ENCODE results near the gene RPTOR.
A peak's percentile ranks its signal among the peaks of the same experiment; 100 is the strongest.

RPTOR gene

DNA sequence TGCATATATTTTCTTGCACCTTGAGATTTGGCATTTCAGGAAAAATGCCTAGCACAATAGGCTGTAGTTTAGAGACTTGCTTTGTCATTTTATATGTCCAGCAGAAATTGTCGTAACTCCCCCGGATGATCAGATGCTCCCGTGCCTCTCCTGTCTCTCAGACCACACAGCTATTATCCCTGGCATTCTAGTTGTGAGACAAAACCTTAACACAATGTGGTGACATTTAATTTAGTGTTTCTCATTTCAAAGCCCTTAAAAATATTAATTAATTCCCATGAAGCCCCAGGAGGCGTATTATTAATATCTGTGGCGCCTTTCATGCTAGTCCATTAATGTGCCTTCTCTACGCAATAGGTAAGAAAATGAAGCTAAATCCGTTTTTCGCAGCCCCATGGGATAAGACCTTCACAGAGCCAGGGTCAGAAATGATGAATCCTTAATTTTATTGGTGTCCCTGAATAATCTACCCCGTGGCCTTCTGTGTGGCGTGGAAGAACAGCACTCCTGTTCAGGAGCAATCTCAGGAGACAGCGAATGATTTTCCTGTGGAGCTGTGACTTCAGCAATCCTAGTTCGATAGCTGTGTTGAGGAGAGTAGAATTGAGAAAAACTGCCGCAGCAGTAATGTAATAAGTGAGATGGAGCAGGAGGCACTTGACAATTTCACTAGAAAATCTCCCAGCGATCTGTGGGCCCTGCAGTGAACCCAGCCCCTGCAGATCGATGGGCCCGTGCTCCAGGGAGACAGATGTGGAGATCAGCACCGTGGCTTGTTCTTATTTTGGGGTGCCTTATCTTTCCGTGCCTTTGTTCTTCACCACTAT, 157.9 kb downstream of the RPTOR start:
- Mint-ChIP-seq H3K27me3 (no peaks in the 10 kb centered on the region), H3K9me3 (peaks cover 12% of the 10 kb centered on the region), H3K36me3 (ENCODE audit: low read depth) (peaks cover 6% of the 10 kb centered on the region), H3K4me3 (no peak overlapping the region), H3K27ac (no peak overlapping the region), H3K4me1 (ENCODE audit: low read depth) (peaks cover 53% of the 10 kb centered on the region)
- intact Hi-C loops (cut with micrococcal nuclease) = no loop called here

DNA sequence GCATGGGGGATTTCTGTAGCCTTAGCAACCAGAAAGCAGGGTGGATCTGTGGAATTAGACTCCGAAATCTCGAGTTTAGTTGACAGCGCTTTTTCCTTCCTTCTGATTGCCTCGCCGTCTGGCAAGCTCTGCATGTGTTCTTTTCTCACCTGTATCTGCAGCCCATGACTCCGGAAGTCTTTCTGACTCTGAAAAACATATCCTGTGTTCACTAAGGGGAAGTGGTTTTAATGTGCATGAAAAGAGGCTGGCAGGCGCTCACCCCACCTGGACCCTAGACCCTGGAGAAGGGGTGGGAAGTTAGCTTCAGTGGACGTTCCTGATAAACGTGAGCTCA, 158.5 kb downstream of the RPTOR start:
- no peak overlapping the region for H3K27ac Mint-ChIP-seq
- H3K4me1 Mint-ChIP-seq (ENCODE audit: low read depth) = peaks cover 59% of the 10 kb centered on the region
- peaks cover 12% of the 10 kb centered on the region for H3K9me3 Mint-ChIP-seq
- intact Hi-C loops (cut with micrococcal nuclease) = no loop called here
- H3K27me3 Mint-ChIP-seq = no peaks in the 10 kb centered on the region
- no peak overlapping the region for H3K4me3 Mint-ChIP-seq
- H3K36me3 Mint-ChIP-seq (ENCODE audit: low read depth) = peaks cover 6% of the 10 kb centered on the region

DNA sequence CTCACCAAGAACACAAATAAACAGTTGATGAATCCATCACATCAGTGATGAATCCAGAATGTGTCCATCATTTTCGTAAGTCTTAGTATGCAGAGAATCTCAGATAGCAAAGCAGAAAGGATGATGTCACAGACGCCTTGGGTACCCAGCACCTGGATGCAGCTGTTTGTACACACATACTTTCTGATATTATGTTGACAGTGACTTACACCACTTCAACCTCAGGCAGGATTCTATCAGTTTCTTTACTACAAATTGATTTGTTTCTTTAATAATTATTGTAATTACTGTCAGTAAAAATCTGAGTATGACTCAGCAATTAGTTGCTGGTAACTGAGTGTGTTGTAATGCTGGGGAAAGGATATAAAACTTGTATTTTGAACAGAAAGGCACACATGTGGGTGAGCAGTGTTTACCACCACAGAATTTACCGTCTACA, 159.8 kb downstream of the RPTOR start:
- intact Hi-C loops (cut with micrococcal nuclease) = no loop called here
- Mint-ChIP-seq H3K9me3 (peaks cover 12% of the 10 kb centered on the region), H3K4me1 (ENCODE audit: low read depth) (peaks cover 72% of the 10 kb centered on the region), H3K27ac (no peak overlapping the region), H3K4me3 (no peak overlapping the region), H3K36me3 (ENCODE audit: low read depth) (peaks cover 14% of the 10 kb centered on the region), H3K27me3 (no peaks in the 10 kb centered on the region)

DNA sequence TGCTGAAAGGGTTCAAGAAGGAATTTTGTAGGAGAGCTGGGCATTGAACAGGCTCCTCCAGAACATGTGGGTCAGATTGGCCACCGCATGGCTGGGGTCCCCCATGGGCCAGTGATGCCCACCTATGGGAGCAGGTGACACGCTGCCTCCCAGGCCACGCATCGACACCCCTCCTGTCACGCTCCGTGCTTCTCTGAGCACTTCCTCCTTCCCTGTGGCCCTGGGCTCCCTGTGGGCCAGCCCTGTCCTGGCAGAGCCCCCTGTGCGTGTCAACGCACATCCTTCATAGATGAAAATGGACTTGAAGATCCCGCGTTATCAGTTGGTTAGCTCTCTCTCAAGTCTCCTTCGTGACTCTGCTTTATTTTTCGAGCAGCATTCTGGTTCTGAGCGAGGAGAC, 160.3 kb downstream of the RPTOR start:
- H3K4me3 Mint-ChIP-seq = no peak overlapping the region
- peaks cover 9% of the 10 kb centered on the region for H3K9me3 Mint-ChIP-seq
- intact Hi-C loops (cut with micrococcal nuclease) = no loop called here
- H3K4me1 Mint-ChIP-seq (ENCODE audit: low read depth) = peaks cover 77% of the 10 kb centered on the region
- no peaks in the 10 kb centered on the region for H3K27me3 Mint-ChIP-seq
- peaks cover 19% of the 10 kb centered on the region for H3K36me3 Mint-ChIP-seq (ENCODE audit: low read depth)
- H3K27ac Mint-ChIP-seq = no peak overlapping the region

DNA sequence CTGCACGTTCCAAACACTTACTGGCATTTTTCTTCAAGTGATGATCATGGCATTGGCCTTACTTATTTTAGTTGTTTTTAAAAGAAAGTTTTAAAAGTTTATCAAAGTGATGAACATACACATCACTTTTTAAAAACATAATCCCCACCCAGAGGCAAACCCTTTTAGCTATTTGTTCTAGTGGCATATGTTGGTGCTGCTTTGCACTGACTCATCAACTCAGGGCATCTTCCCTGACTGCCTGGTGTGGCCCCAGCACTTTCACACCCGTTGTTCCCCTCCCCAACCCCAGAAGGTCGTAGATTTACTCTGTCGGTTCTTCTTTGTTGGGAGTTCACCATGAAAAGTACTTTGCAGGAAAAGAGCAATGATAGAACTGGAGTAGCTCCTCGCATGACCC, 161.3 kb downstream of the RPTOR start:
- H3K27me3 Mint-ChIP-seq = no peaks in the 10 kb centered on the region
- intact Hi-C loops (cut with micrococcal nuclease) = no loop called here
- peaks cover 28% of the 10 kb centered on the region for H3K36me3 Mint-ChIP-seq (ENCODE audit: low read depth)
- H3K9me3 Mint-ChIP-seq = no peaks in the 10 kb centered on the region
- no peak overlapping the region for H3K27ac Mint-ChIP-seq
- no peak overlapping the region for H3K4me3 Mint-ChIP-seq
- peaks cover 80% of the 10 kb centered on the region for H3K4me1 Mint-ChIP-seq (ENCODE audit: low read depth)

DNA sequence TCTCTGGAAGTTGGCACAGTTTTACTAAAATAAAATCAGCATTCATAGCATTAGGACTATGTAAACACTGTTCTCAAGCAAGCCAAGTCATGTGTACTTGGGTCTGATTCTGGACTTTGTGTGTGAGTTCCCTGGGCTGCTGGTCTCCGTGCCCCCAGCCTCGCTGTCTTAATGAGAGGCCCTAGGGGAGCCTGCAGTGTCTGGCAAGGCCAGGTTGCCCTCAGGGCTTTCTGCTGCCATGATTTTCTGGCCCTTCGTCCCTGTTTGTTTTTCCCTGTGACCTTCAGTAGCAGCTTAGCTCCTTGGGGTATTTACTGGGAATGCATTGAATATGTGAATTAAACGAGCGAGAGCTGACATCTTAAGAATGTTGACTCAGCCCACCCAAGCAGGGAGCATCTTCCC, 161.8 kb downstream of the RPTOR start:
- Mint-ChIP-seq H3K27ac (no peak overlapping the region), H3K36me3 (ENCODE audit: low read depth) (peaks cover 28% of the 10 kb centered on the region), H3K27me3 (no peaks in the 10 kb centered on the region), H3K9me3 (no peaks in the 10 kb centered on the region), H3K4me1 (ENCODE audit: low read depth) (peaks cover 84% of the 10 kb centered on the region), H3K4me3 (no peak overlapping the region)
- intact Hi-C loops (cut with micrococcal nuclease) = no loop called here

DNA sequence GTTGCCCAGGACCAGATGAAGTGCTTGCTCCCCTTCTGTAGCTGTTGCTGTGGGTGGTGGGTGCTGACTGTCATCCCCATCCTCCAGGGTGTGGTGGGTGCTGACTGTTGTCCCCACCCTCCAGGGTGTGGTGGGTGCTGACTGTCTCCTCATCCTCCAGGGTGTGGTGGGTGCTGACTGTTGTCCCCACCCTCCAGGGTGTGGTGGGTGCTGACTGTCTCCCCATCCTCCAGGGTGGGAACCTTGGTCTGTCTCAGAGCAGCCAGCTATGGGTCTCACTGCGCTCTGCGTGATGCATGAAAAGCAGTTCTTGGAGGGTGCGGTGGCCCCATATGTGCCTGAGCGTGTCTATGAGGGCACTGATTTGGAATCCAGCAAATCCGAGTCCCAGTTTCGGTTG, 163.8 kb downstream of the RPTOR start:
- H3K4me3 Mint-ChIP-seq = no peak overlapping the region

DNA sequence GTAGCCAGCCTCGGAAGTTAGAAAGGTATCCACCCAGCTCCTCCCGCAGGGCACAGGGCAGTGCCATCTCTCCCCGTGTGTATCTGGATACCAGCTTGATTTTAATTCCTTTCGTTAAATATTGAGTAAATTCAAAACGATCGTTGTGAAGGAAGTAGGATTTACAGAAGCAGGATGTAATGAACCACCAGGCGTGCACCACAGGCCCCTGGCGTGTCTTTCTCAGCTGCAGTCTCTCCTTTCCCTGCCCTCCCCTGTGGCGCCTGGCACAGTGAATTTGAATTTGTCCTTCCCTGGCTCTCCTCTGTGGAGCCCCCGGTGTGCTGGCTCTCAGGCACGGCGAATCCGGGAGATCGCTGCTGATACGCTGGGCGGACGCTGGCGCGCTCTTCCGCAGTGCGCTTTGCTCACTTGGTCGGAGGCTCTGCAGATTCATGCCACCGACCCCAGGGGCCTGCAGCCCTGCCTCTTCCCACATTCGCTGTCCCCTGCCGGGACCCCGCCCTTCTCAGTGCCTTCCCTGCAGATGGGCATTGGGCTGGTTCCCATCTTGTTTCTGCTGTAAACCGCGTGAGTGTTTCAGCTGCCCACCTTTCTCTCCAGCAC, 164.6 kb downstream of the RPTOR start:
- peak overlapping the region; percentile 13 for H3K27ac Mint-ChIP-seq
- H3K27me3 Mint-ChIP-seq = no peaks in the 10 kb centered on the region
- H3K36me3 Mint-ChIP-seq (ENCODE audit: low read depth) = peaks cover 36% of the 10 kb centered on the region
- peak overlapping the region; percentile 25 for H3K4me3 Mint-ChIP-seq
- H3K9me3 Mint-ChIP-seq = no peaks in the 10 kb centered on the region
- intact Hi-C loops (cut with micrococcal nuclease) = no loop called here
- peaks cover 70% of the 10 kb centered on the region for H3K4me1 Mint-ChIP-seq (ENCODE audit: low read depth)

More for the DNA sequence above, 163.8 kb downstream of the RPTOR start:
- no peaks in the 10 kb centered on the region for H3K9me3 Mint-ChIP-seq
- peaks cover 75% of the 10 kb centered on the region for H3K4me1 Mint-ChIP-seq (ENCODE audit: low read depth)
- H3K36me3 Mint-ChIP-seq (ENCODE audit: low read depth) = peaks cover 36% of the 10 kb centered on the region
- intact Hi-C loops (cut with micrococcal nuclease) = no loop called here
- no peak overlapping the region for H3K27ac Mint-ChIP-seq
- H3K27me3 Mint-ChIP-seq = no peaks in the 10 kb centered on the region

DNA sequence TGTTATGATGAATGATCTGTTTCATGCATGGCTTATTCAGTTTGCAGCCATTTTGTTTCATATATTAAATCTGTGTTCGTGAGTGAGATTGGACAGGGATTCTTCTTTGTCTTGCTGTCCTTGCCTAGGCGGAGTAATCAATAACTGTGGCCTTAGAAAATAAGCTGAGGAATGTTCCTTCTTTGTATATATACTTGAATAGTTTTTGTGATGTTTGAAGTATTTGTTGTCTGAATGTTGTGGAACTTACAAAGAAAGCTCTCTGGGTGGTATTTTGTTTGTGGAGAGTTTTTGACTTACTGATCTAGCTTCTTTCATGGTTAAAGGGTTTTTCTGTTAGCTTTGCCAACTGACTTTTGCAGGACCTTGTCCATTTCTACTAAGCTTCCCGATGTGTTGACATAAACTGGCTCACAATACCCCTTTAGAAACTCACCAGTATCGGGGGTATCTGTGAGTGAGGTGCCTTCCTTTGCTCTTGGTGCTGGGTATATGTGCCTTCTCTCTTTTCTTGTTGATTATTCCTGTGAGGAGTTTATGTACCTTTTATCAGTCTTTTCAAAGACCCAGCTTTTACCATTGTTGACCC, 166.2 kb downstream of the RPTOR start:
- H3K4me1 Mint-ChIP-seq (ENCODE audit: low read depth) = peaks cover 58% of the 10 kb centered on the region
- no peaks in the 10 kb centered on the region for H3K27me3 Mint-ChIP-seq
- no peak overlapping the region for H3K4me3 Mint-ChIP-seq
- H3K36me3 Mint-ChIP-seq (ENCODE audit: low read depth) = peaks cover 33% of the 10 kb centered on the region
- intact Hi-C loops (cut with micrococcal nuclease) = no loop called here
- no peak overlapping the region for H3K27ac Mint-ChIP-seq
- H3K9me3 Mint-ChIP-seq = no peaks in the 10 kb centered on the region

DNA sequence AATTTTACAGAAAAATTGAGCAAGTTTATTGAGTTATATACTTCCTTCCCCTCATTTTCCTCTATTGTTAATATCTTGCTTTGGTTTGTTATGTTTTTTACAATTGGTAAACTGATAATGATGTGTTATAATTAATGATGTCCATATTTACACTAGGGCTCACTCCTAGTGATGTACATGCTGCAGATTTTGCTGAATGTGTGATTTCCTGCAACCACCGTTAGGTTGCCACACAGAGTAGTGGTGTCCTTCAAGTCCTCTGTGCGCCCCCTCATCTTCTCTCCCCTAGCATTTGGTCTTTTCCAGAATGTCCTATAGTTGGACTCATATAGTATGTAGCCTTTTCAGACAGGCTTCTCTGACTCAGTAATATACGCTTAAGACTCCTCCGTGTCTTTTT, 167.5 kb downstream of the RPTOR start:
- intact Hi-C loops (cut with micrococcal nuclease) = no loop called here
- Mint-ChIP-seq H3K36me3 (ENCODE audit: low read depth) (peaks cover 30% of the 10 kb centered on the region), H3K27me3 (no peaks in the 10 kb centered on the region), H3K4me3 (no peak overlapping the region), H3K9me3 (no peaks in the 10 kb centered on the region), H3K27ac (no peak overlapping the region), H3K4me1 (ENCODE audit: low read depth) (peaks cover 45% of the 10 kb centered on the region)

DNA sequence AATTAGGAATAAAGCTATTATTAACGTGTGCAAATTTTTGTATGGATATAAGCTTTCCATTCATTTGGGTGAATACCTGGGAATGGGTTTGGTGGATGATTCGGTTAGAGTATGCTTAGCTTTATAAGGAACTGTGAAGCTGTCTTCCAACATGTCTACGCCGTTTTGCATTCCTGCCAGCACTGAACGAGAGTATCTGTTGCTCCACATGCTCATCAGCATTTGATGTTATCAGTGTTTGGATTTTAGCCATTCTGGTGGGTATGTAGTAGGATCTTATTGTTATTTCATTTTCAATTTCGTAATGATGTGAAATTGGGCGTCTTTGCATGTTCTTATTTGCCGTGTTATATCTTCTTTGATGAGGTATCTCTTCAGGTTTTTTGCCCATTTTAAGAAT, 168.0 kb downstream of the RPTOR start:
- Mint-ChIP-seq H3K9me3 (no peaks in the 10 kb centered on the region), H3K27ac (no peak overlapping the region), H3K4me1 (ENCODE audit: low read depth) (peaks cover 40% of the 10 kb centered on the region), H3K4me3 (no peak overlapping the region), H3K27me3 (no peaks in the 10 kb centered on the region), H3K36me3 (ENCODE audit: low read depth) (peaks cover 30% of the 10 kb centered on the region)
- intact Hi-C loops (cut with micrococcal nuclease) = no loop called here

DNA sequence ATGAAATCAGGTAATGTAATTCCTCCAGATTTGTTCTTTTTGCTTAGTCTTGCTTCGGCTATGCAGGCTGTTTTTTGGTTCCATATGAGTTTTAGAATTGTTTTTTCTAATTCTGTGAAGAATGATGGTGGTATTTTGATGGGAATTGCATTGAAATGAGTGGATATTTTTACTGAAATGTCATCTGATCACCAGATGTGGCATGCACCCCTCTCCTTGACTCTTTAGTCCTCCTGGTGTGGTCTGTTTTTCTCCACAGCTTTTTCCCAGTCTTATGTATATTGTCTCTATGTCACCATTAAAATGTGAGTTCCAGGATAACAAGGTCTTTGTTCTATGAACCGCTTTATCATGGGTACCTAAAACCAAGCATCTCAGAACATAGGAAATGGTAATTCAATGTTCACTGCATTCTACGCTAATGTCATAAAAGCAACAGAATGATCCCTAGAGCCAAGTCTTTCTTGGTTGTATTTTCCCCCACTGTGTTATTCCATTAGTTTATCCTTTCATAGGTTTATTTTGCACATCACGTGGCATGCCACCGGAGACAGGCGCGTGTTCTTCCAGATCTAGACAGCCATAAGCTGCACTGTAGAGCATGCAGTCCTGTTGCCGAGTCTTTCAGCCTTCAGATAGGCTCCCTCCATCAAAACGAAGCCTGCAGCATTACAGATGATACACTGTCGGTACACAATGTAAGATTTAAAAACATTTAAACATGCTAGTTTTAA, 172.5 kb downstream of the RPTOR start:
- Mint-ChIP-seq H3K27ac (no peak overlapping the region), H3K27me3 (no peaks in the 10 kb centered on the region), H3K9me3 (no peaks in the 10 kb centered on the region), H3K36me3 (ENCODE audit: low read depth) (peaks cover 8% of the 10 kb centered on the region), H3K4me3 (no peak overlapping the region), H3K4me1 (ENCODE audit: low read depth) (peaks cover 8% of the 10 kb centered on the region)
- intact Hi-C loops (cut with micrococcal nuclease) = no loop called here

DNA sequence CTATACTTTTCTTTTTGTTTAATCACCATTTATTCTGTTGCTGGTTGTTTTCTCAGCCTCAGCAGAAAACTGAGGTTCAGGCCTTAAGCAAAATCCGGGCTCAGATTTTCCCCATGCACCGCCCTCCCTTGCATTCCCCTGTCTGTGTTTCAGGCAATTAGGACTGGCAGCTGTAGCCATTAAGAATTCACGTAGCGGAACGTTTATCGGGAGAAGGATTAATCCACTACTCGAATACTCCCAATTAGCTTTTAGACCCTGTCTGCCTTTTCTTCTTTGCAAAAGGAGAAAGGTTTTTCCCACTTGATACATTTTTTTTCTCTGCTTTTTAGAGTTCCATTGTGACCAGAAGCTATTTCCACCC, 173.1 kb downstream of the RPTOR start:
- Mint-ChIP-seq H3K27me3 (no peaks in the 10 kb centered on the region), H3K4me1 (ENCODE audit: low read depth) (peaks cover 3% of the 10 kb centered on the region), H3K27ac (no peak overlapping the region), H3K4me3 (no peak overlapping the region), H3K9me3 (no peaks in the 10 kb centered on the region), H3K36me3 (ENCODE audit: low read depth) (peaks cover 7% of the 10 kb centered on the region)
- intact Hi-C loops (cut with micrococcal nuclease) = no loop called here

DNA sequence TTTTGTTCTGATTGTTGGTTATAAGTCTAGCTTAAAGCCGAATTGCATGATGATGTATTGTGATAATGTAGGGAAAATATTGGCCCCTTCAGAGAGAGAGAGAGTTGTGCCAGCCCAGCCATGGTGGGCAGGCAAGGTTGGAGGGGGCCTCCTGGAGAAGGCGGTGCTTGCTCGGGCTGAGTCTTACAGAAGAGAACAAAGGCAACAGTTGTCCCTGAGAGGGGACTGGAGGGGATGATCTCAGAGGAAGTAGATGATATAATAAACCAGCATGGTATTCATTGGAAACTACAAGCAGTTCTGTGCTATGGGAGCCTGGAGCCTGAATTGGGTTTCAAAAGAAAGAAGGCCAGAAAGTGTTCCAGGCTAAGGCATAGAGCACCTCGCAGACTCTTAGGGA, 173.8 kb downstream of the RPTOR start:
- no peak overlapping the region for H3K27ac Mint-ChIP-seq
- no peaks in the 10 kb centered on the region for H3K36me3 Mint-ChIP-seq (ENCODE audit: low read depth)
- no peaks in the 10 kb centered on the region for H3K9me3 Mint-ChIP-seq
- H3K4me3 Mint-ChIP-seq = no peak overlapping the region
- H3K27me3 Mint-ChIP-seq = no peaks in the 10 kb centered on the region
- H3K4me1 Mint-ChIP-seq (ENCODE audit: low read depth) = no peaks in the 10 kb centered on the region
- intact Hi-C loops (cut with micrococcal nuclease) = no loop called here
